PC-9 (cell line): ENCODE measurements around the gene COL27A1. TPM values are rescaled to one million over a fixed set of nuclear protein-coding genes. Genes with fewer than 3 reads are reported as not detected.

Experiments used
- BruUV-seq: library from RNA; stranded (reverse); fragments of 400-500 nt; replicated peaks from 2 replicates; lab custom pipeline; 2021; lab: Mats Ljungman, UMichigan
- CTCF ChIA-PET: fragments of 300-600 bp; sonication (Branson Sonifier 250); formaldehyde crosslinking; loops from one replicate; lab custom pipeline; 2022; ENCODE audit warnings: antibody characterized with exemption; lab: Charles Lee
- POLR2A ChIA-PET: fragments of 300-600 bp; sonication (Branson Sonifier 250); formaldehyde crosslinking; loops from one replicate; lab custom pipeline; 2022; ENCODE audit warnings: antibody characterized with exemption; ENCODE audit not compliant: unreplicated experiment; lab: Charles Lee
- DNase-seq, 2 experiments: peaks; one replicate each; pipeline versions ENCODE4 v3.0.0 to v3.0.0-alpha.2; 2015 to 2022; ENCODE audit warnings: mixed read lengths in 1 of 2
- H2AFZ ChIP-seq: fragments of 200-600 bp; sonication (generic); 2 replicates; pipeline ENCODE4 v1.8.1; 2017; ENCODE audit warnings: antibody characterized with exemption
- H3F3A ChIP-seq: fragments of 200-600 bp; sonication (generic); 2 replicates; pipeline ENCODE4 v1.8.1; 2017; ENCODE audit warnings: antibody characterized with exemption, mild to moderate bottlenecking, low read depth; ENCODE audit not compliant: insufficient read depth
- H3K27ac ChIP-seq: fragments of 200-600 bp; sonication (generic); 2 replicates; pipeline ENCODE4 v1.6.1; 2016; ENCODE audit warnings: mixed run types
- H3K27me3 ChIP-seq: fragments of 200-600 bp; sonication (generic); 2 replicates; pipeline ENCODE4 v1.6.1; 2016; ENCODE audit warnings: low read depth, mixed run types; ENCODE audit not compliant: insufficient read depth
- H3K36me3 ChIP-seq: fragments of 200-600 bp; sonication (generic); 2 replicates; pipeline ENCODE4 v1.6.1; 2016; ENCODE audit warnings: low read depth, mixed run types
- H3K4me1 ChIP-seq: fragments of 200-600 bp; sonication (generic); replicated peaks from 2 replicates; pipeline ENCODE4 v1.6.1; 2016; ENCODE audit warnings: mixed run types; ENCODE audit not compliant: insufficient read depth
- H3K4me2 ChIP-seq: fragments of 200-600 bp; sonication (generic); 2 replicates; pipeline ENCODE4 v1.6.1; 2017; ENCODE audit warnings: mixed run types
- H3K4me3 ChIP-seq: fragments of 200-600 bp; sonication (generic); 2 replicates; pipeline ENCODE4 v1.6.1; 2016; ENCODE audit warnings: mixed run types
- H3K79me2 ChIP-seq: fragments of 200-600 bp; sonication (generic); 2 replicates; pipeline ENCODE4 v1.6.1; 2017; ENCODE audit warnings: low read depth, mixed run types
- H3K9me2 ChIP-seq: fragments of 200-600 bp; sonication (generic); 2 replicates; pipeline ENCODE4 v1.8.1; 2017; ENCODE audit warnings: mild to moderate bottlenecking; ENCODE audit not compliant: insufficient read depth
- H3K9me3 ChIP-seq: fragments of 200-600 bp; sonication (generic); 2 replicates; pipeline ENCODE4 v1.8.1; 2016; ENCODE audit warnings: low read depth; ENCODE audit not compliant: insufficient read depth
- H4K20me1 ChIP-seq: fragments of 200-600 bp; sonication (generic); 2 replicates; pipeline ENCODE4 v1.8.1; 2017; ENCODE audit not compliant: insufficient read depth
- EZH2 ChIP-seq: fragments of 200-600 bp; sonication (generic); IDR thresholded peaks from 2 replicates; pipeline ENCODE4 v1.8.0; 2017; ENCODE audit warnings: antibody characterized with exemption, low read depth
- intact Hi-C: fragments of 100-400 bp; cut with micrococcal nuclease; formaldehyde crosslinking; loops from one replicate; pipeline ENCODE4 v1.10.0; 2022; ENCODE audit not compliant: unreplicated experiment
- total RNA-seq: library from RNA; stranded (reverse); gene quantifications from 2 replicates; pipeline ENCODE4 v1.2.3, GENCODE V29; 2021
- TF ChIP-seq, protein P1 (sequence below): fragments of 200-600 bp; sonication (generic); conservative IDR thresholded peaks from 2 replicates; pipeline ENCODE4 v1.6.1; 2017; ENCODE audit warnings: mixed run types, antibody characterized with exemption, mild to moderate bottlenecking, moderate library complexity

The COL27A1 gene
- total RNA-seq, 1 experiment from 2014 or later, result 0.39 TPM

GRCh38 chr9:114210136-114210535 lies 54.8 kb downstream of the COL27A1 start:
- H3K4me3 ChIP-seq, result no peak overlapping the region
- H3K79me2 ChIP-seq, result no peaks in the 10 kb centered on the region
- no peaks in the 10 kb centered on the region for H3K9me2 ChIP-seq
- DNase-seq, result no peak
- ChIA-PET POLR2A (no interaction called here), CTCF (no interaction called here)
- H3K27ac ChIP-seq, result no peak overlapping the region
- H3K4me1 ChIP-seq, result no peaks in the 10 kb centered on the region
- intact Hi-C loops, result no loop called here
- TF ChIP-seq, protein P1, sequence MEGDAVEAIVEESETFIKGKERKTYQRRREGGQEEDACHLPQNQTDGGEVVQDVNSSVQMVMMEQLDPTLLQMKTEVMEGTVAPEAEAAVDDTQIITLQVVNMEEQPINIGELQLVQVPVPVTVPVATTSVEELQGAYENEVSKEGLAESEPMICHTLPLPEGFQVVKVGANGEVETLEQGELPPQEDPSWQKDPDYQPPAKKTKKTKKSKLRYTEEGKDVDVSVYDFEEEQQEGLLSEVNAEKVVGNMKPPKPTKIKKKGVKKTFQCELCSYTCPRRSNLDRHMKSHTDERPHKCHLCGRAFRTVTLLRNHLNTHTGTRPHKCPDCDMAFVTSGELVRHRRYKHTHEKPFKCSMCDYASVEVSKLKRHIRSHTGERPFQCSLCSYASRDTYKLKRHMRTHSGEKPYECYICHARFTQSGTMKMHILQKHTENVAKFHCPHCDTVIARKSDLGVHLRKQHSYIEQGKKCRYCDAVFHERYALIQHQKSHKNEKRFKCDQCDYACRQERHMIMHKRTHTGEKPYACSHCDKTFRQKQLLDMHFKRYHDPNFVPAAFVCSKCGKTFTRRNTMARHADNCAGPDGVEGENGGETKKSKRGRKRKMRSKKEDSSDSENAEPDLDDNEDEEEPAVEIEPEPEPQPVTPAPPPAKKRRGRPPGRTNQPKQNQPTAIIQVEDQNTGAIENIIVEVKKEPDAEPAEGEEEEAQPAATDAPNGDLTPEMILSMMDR, result no peak
- no peak for TF ChIP-seq EZH2
- no peaks in the 10 kb centered on the region for H3K36me3 ChIP-seq
- H4K20me1 ChIP-seq, result no peaks in the 10 kb centered on the region
- no peak overlapping the region for H2AFZ ChIP-seq
- H3K9me3 ChIP-seq, result no peaks in the 10 kb centered on the region
- H3K4me2 ChIP-seq, result no peak overlapping the region
- H3F3A ChIP-seq, result no peaks in the 10 kb centered on the region
- no TSS peak for BruUV-seq
- H3K27me3 ChIP-seq, result no peaks in the 10 kb centered on the region

GRCh38 chr9:114210691-114211276 lies 55.4 kb downstream of the COL27A1 start:
- Histone ChIP-seq H3K36me3 (no peaks in the 10 kb centered on the region), H3K79me2 (no peaks in the 10 kb centered on the region), H3F3A (no peaks in the 10 kb centered on the region), H3K4me2 (no peak overlapping the region), H3K4me1 (no peaks in the 10 kb centered on the region), H3K9me2 (no peaks in the 10 kb centered on the region), H3K27me3 (no peaks in the 10 kb centered on the region), H3K9me3 (no peaks in the 10 kb centered on the region), H3K4me3 (no peak overlapping the region), H3K27ac (no peak overlapping the region), H4K20me1 (no peaks in the 10 kb centered on the region), H2AFZ (no peak overlapping the region)
- no peak for DNase-seq
- CTCF ChIA-PET, result no interaction called here
- BruUV-seq, result no TSS peak
- TF ChIP-seq, protein P1, result no peak
- TF ChIP-seq EZH2, result no peak
- intact Hi-C loops, result no loop called here
- POLR2A ChIA-PET, result no interaction called here

DNA sequence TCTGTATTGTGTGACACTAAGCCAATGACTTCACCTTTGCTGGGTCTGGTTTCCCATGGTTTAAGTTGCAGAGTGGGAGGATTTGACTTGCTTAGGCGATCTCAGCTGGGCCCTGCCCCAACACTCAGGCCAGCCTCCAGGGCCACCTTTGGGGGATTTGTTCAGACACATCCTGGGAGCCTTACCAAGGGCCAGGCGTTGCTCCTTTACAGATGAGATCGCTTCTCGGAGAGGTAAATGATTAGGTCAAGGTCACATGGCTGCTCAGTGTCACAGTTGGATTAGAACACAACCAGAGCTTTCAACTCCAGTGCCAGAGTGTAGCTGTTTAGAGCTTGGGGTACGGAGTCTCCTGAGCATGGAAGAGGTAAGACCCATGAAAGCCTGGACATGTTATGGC lies 57.5 kb downstream of the COL27A1 start:
- no TSS peak for BruUV-seq

More for the DNA sequence above, 57.5 kb downstream of the COL27A1 start:
- Histone ChIP-seq H3K4me2 (no peak overlapping the region), H3K9me2 (no peaks in the 10 kb centered on the region), H3K9me3 (no peaks in the 10 kb centered on the region), H3K4me3 (no peak overlapping the region), H3K36me3 (no peaks in the 10 kb centered on the region), H3K27ac (no peak overlapping the region), H4K20me1 (no peaks in the 10 kb centered on the region), H2AFZ (no peak overlapping the region), H3K27me3 (no peaks in the 10 kb centered on the region), H3F3A (no peaks in the 10 kb centered on the region), H3K4me1 (no peaks in the 10 kb centered on the region), H3K79me2 (no peaks in the 10 kb centered on the region)
- DNase-seq, result no peak
- intact Hi-C loops, result no loop called here
- no peak for TF ChIP-seq EZH2
- TF ChIP-seq, protein P1, result no peak
- ChIA-PET POLR2A (no interaction called here), CTCF (no interaction called here)
